Suppressor macrophage treated with lipopolysaccharide for 4 hours (primary cell): Measurements from ENCODE around the gene MYCN.
A peak's percentile ranks its signal among the peaks of the same experiment; 100 is the strongest.
"Not testable (repeated sequence)": the region's sequence is repeated elsewhere in the genome, so short reads cannot be mapped to it uniquely, and the experiment has no call there.

ENCODE experiments used
- DNase-seq: peaks from one replicate; pipeline ENCODE4 v3.0.0-alpha.2; 2020

Gene MYCN

GRCh38 chr2:15939854-15940660 is at the start of gene MYCN:
TSS of gene MYCN (plus strand) at chr2:15940550. CDS start at chr2:15942065, 1,515 bp downstream.
- DNase-seq = peak; percentile 70

GRCh38 chr2:15890936-15891905 is 49.1 kb upstream of the MYCN start:
- DNase-seq = no peak

GRCh38 chr2:15892151-15892880 is 48.0 kb upstream of the MYCN start:
- no peak for DNase-seq

- DNase-seq = no peak
Observed at GRCh38 chr2:15893085-15893484, 47.3 kb upstream of the MYCN start.

GRCh38 chr2:15893689-15894480 is 46.5 kb upstream of the MYCN start:
- DNase-seq = no peak

- no peak for DNase-seq
Observed at GRCh38 chr2:15894481-15895144, 45.7 kb upstream of the MYCN start.

- DNase-seq = no peak
Observed at GRCh38 chr2:15895615-15896469, 44.5 kb upstream of the MYCN start.

- DNase-seq = no peak
Observed at GRCh38 chr2:15896859-15897258, 43.5 kb upstream of the MYCN start.

- no peak for DNase-seq
Observed at GRCh38 chr2:15897431-15898098, 42.8 kb upstream of the MYCN start.

- no peak for DNase-seq
Observed at GRCh38 chr2:15899327-15899612, 41.1 kb upstream of the MYCN start.

GRCh38 chr2:15899751-15900493 is 40.4 kb upstream of the MYCN start:
- no peak for DNase-seq

- no peak for DNase-seq
Observed at GRCh38 chr2:15901095-15901807, 39.1 kb upstream of the MYCN start.

- DNase-seq = no peak
Observed at GRCh38 chr2:15901808-15902130, 38.6 kb upstream of the MYCN start.

GRCh38 chr2:15903910-15904309 is 36.4 kb upstream of the MYCN start:
- DNase-seq = not testable (repeated sequence)

GRCh38 chr2:15905267-15905645 is 35.1 kb upstream of the MYCN start:
- DNase-seq = no peak

GRCh38 chr2:15905986-15906491 is 34.3 kb upstream of the MYCN start:
- no peak for DNase-seq

- no peak for DNase-seq
Observed at GRCh38 chr2:15906778-15907177, 33.6 kb upstream of the MYCN start.

- DNase-seq = no peak
Observed at GRCh38 chr2:15907461-15908324, 32.7 kb upstream of the MYCN start.
